Measurements from ENCODE around the gene USP28. TPM values are rescaled to one million over a fixed set of nuclear protein-coding genes. Genes with fewer than 3 reads are reported as not detected.

USP28 gene
- total RNA-seq, 1 donor from 2014 or later, result 14.2 TPM

- no peaks in the 10 kb centered on the region for H3K9me3 ChIP-seq (ENCODE audit: low read depth)
- H3K9ac ChIP-seq, result no peak overlapping the region
- H3K4me3 ChIP-seq, result no peak overlapping the region
- Mint-ChIP-seq H3K9me3 (no peaks in the 10 kb centered on the region), H3K27me3 (ENCODE audit: insufficient read depth, low read depth) (peaks cover 9% of the 10 kb centered on the region), H3K27ac (no peak overlapping the region), H3K36me3 (no peaks in the 10 kb centered on the region), H3K4me1 (no peaks in the 10 kb centered on the region), H3K4me3 (no peak overlapping the region)
- H3F3A ChIP-seq (ENCODE audit: low read depth), result no peaks in the 10 kb centered on the region
- TF ChIP-seq EZH2phosphoT487 (IDR thresholded peaks at IDR 0.05) (no peak), CTCF (IDR thresholded peaks at IDR 0.05) (no peak), EZH2 (IDR thresholded peaks at IDR 0.05) (no peak)
- H3K27ac ChIP-seq, result no peak overlapping the region
- peaks cover 2% of the 10 kb centered on the region for H3K79me2 ChIP-seq (ENCODE audit: low read depth)
- H3K4me2 ChIP-seq, result no peak overlapping the region
- H3K36me3 ChIP-seq, result no peaks in the 10 kb centered on the region
- peaks cover 16% of the 10 kb centered on the region for H3K27me3 ChIP-seq
- H3K4me1 ChIP-seq, result no peaks in the 10 kb centered on the region
- H4K20me1 ChIP-seq (ENCODE audit: low read depth), result no peaks in the 10 kb centered on the region
- no peak for DNase-seq (ENCODE audit: low spot score)
- no peak overlapping the region for H2AFZ ChIP-seq (replicated peaks)
Measured at GRCh38 chr11:113778111-113778910, 97.1 kb downstream of the USP28 start.

GRCh38 chr11:113774174-113774503 lies 101.2 kb downstream of the USP28 start:
- Mint-ChIP-seq H3K36me3 (peaks cover 5% of the 10 kb centered on the region), H3K4me3 (peak overlapping the region; percentile 98), H3K27me3 (ENCODE audit: insufficient read depth, low read depth) (peaks cover under 1% of the 10 kb centered on the region), H3K4me1 (peaks cover 11% of the 10 kb centered on the region), H3K27ac (peak overlapping the region; percentile 98), H3K9me3 (no peaks in the 10 kb centered on the region)
- Histone ChIP-seq H3K36me3 (no peaks in the 10 kb centered on the region), H3K4me2 (peak overlapping the region; percentile 57), H4K20me1 (ENCODE audit: low read depth) (no peaks in the 10 kb centered on the region), H3K27ac (no peak overlapping the region), H3K27me3 (peaks cover 16% of the 10 kb centered on the region), H3K9me3 (ENCODE audit: low read depth) (no peaks in the 10 kb centered on the region), H3K9ac (no peak overlapping the region), H3K4me3 (peak overlapping the region; percentile 87), H3K4me1 (peaks cover 3% of the 10 kb centered on the region), H3F3A (ENCODE audit: low read depth) (no peaks in the 10 kb centered on the region), H2AFZ (replicated peaks) (no peak overlapping the region), H3K79me2 (ENCODE audit: low read depth) (peaks cover 39% of the 10 kb centered on the region)
- DNase-seq (ENCODE audit: low spot score), result no peak
- TF ChIP-seq EZH2phosphoT487 (IDR thresholded peaks at IDR 0.05), result no peak
- no peak for TF ChIP-seq CTCF (IDR thresholded peaks at IDR 0.05)
- TF ChIP-seq EZH2 (IDR thresholded peaks at IDR 0.05), result no peak

- no peaks in the 10 kb centered on the region for H3K9me3 Mint-ChIP-seq
- H3K4me2 ChIP-seq, result peak within 1 kb of the TSS; percentile 78
- H4K20me1 ChIP-seq (ENCODE audit: low read depth), result no peaks in the 10 kb centered on the region
- no peaks in the 10 kb centered on the region for H3K9me3 ChIP-seq (ENCODE audit: low read depth)
- H3K27ac Mint-ChIP-seq, result peak within 1 kb of the TSS; percentile 98
- peaks cover 3% of the 10 kb centered on the region for H3K4me1 ChIP-seq
- H3K36me3 Mint-ChIP-seq, result peaks cover 5% of the 10 kb centered on the region
- H3K4me1 Mint-ChIP-seq, result peaks cover 11% of the 10 kb centered on the region
- peak within 1 kb of the TSS; percentile 87 for H3K4me3 ChIP-seq
- peaks cover 5% of the 10 kb centered on the region for H3K36me3 ChIP-seq
- peaks cover 41% of the 10 kb centered on the region for H3K79me2 ChIP-seq (ENCODE audit: low read depth)
- no peak within 1 kb of the TSS for H3K27ac ChIP-seq
- peak; percentile 97 for DNase-seq (ENCODE audit: low spot score)
- H3F3A ChIP-seq (ENCODE audit: low read depth), result no peaks in the 10 kb centered on the region
- H2AFZ ChIP-seq (replicated peaks), result peak within 1 kb of the TSS; percentile 91
- H3K27me3 ChIP-seq, result peaks cover 16% of the 10 kb centered on the region
- H3K9ac ChIP-seq, result peak within 1 kb of the TSS; percentile 86
- H3K4me3 Mint-ChIP-seq, result peak within 1 kb of the TSS; percentile 98
- no peaks in the 10 kb centered on the region for H3K27me3 Mint-ChIP-seq (ENCODE audit: insufficient read depth, low read depth)
- TF ChIP-seq EZH2phosphoT487 (IDR thresholded peaks at IDR 0.05) (no peak), CTCF (IDR thresholded peaks at IDR 0.05) (peak; percentile 98), EZH2 (IDR thresholded peaks at IDR 0.05) (no peak)
Measured at GRCh38 chr11:113773416-113774173, 101.8 kb downstream of the USP28 start, which contains the start of gene ZW10. Gene ZW10, minus strand, starts transcription at chr11:113773692. Its CDS starts 26 bp downstream, at chr11:113773666.
